Testis (tissue), 3 donors: Measurements from ENCODE around the gene NDUFAF3. TPM values are rescaled to one million over a fixed set of nuclear protein-coding genes. Genes with fewer than 3 reads are reported as not detected.

Source experiments
- DNase-seq: peaks from one replicate; pipeline ENCODE4 v3.0.0-alpha.2; 2019
- H3K27ac ChIP-seq, 2 donors: fragments of 200-600 bp; sonication (generic); one replicate each; pipeline ENCODE4 v1.5.1; 2019
- H3K27me3 ChIP-seq: fragments of 200-600 bp; sonication (generic); one replicate; pipeline ENCODE4 v1.5.1; 2019
- H3K36me3 ChIP-seq: fragments of 200-600 bp; sonication (generic); one replicate; pipeline ENCODE4 v1.5.1; 2017; ENCODE audit warnings: low read depth; ENCODE audit errors: missing control alignments
- H3K4me1 ChIP-seq: fragments of 200-600 bp; sonication (generic); one replicate; pipeline ENCODE4 v1.5.1; 2019
- H3K4me3 ChIP-seq, 2 donors: fragments of 200-600 bp; sonication (generic); one replicate each; pipeline ENCODE4 v1.5.1; 2017 to 2019
- H3K9me3 ChIP-seq: fragments of 200-600 bp; sonication (generic); one replicate; pipeline ENCODE4 v1.5.1; 2017
- CTCF ChIP-seq, 3 experiments: fragments of 450-650 bp in 2 of 3; fragments of 200-600 bp in 1 of 3; sonication (generic) in 1 of 3; IDR thresholded peaks; one replicate each; pipeline ENCODE4 v1.5.1; 2016 to 2019; ENCODE audit warnings: antibody characterized with exemption in 3 of 3, mild to moderate bottlenecking in 2 of 3, moderate library complexity in 1 of 3
- POLR2A ChIP-seq: fragments of 450-650 bp; IDR thresholded peaks from one replicate; pipeline ENCODE4 v1.6.1; 2017; ENCODE audit warnings: antibody characterized with exemption, mild to moderate bottlenecking, moderate library complexity
- WGBS, 2 donors: methylation state at CpG; one replicate each; pipeline ENCODE4 v1.1.5; 2018; 5-methylcytosine and 5-hydroxymethylcytosine counted together
- intact Hi-C: fragments of 100-400 bp; cut with DNase I; formaldehyde crosslinking; loops from one replicate; pipeline ENCODE4 v1.15.1; 2023; ENCODE audit warnings: low total_unique reads
- polyA plus RNA-seq: library from polyadenylated mRNA; stranded (reverse); fragments of 350-450 nt; fragmentation: Illumina TruSeq; extraction: RNeasy Lipid Tissue Mini Kit (QIAGEN cat#74804); gene quantifications from one replicate; pipeline ENCODE4 v1.2.3, GENCODE V29; 2014; ENCODE audit warnings: low read depth, low replicate concordance; ENCODE audit not compliant: insufficient read depth
- total RNA-seq, 2 donors: library from RNA; depleted of rRNA; stranded (reverse); fragments of >200 nt; gene quantifications; one replicate each; pipeline ENCODE4 v1.2.3, GENCODE V29; 2016

The NDUFAF3 gene
- total and polyA plus RNA-seq, 3 donors from 2014 or later, result 324 to 544 (median 416) TPM

DNA sequence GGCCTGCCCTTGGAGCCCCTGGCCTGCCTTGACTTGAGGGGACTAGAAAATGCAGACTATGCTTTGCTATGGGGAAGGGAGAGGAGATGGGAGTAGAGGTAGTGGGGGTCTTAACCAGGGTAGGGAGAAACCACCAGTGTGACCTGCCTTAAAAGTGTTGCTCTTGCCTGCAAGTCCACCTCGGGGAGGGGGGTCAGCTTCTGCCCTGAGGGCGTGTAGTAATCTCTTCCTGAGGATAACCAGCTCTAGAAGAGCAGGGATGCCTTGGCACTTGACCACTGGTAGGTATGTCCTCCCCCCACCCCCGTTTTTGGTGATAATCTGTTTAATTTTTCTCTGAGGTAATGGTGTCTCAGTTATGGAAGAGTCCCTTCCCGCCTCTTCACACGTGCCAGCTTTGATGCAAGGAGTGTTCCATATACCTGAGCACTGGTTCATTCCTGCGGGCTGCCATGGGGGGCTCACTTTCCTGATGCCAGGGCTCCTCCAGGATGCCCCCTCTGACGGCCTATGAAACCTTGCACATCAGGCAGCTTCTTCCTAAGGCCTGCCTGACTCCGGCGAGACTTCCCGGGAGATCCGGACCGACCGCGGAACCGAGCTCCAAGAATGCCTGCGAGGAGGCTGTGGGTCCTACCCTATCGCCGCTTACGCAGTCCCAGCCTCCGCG lies 32.7 kb upstream of the NDUFAF3 start:
- 2% methylated on average over 5 to 21 of the region's 21 CpGs for WGBS, 2 donors
- no peaks in the 10 kb centered on the region for H3K27me3 ChIP-seq
- peaks cover 21% of the 10 kb centered on the region for H3K4me1 ChIP-seq
- H3K4me3 ChIP-seq, result peak overlapping the region; percentile 85 to 92
- no peak for DNase-seq
- H3K9me3 ChIP-seq, result no peaks in the 10 kb centered on the region
- peak overlapping the region; percentile 81 to 86 for H3K27ac ChIP-seq
- TF ChIP-seq POLR2A (no peak), CTCF (IDR thresholded peaks at IDR 0.05) (no peak)
- H3K36me3 ChIP-seq, result no peaks in the 10 kb centered on the region
- intact Hi-C loops, result no loop called here

- no peaks in the 10 kb centered on the region for H3K27me3 ChIP-seq
- peak; percentile 92 for DNase-seq
- TF ChIP-seq POLR2A, result no peak
- TF ChIP-seq CTCF (IDR thresholded peaks at IDR 0.05), result peak in 2 of 3 experiments; percentile 3 to 11
- intact Hi-C loops, result no loop called here
- WGBS, 2 donors, result 0% methylated on average over 2 to 32 of the region's 91 CpGs
- H3K9me3 ChIP-seq, result no peaks in the 10 kb centered on the region
- peak within 1 kb of the TSS; percentile 85 to 92 for H3K4me3 ChIP-seq
- peak within 1 kb of the TSS; percentile 81 to 86 for H3K27ac ChIP-seq
- peaks cover 21% of the 10 kb centered on the region for H3K4me1 ChIP-seq
- no peaks in the 10 kb centered on the region for H3K36me3 ChIP-seq
Observed at GRCh38 chr3:48989796-48990635, 31.9 kb upstream of the NDUFAF3 start, which contains the start of gene P4HTM. Gene P4HTM (plus strand): TSS chr3:48990241. CDS start chr3:48990257, 16 bp downstream.

- Histone ChIP-seq H3K27me3 (no peaks in the 10 kb centered on the region), H3K4me3 (peak overlapping the region; percentile 85 to 92), H3K4me1 (peaks cover 21% of the 10 kb centered on the region), H3K27ac (peak overlapping the region; percentile 68 to 81), H3K36me3 (no peaks in the 10 kb centered on the region), H3K9me3 (no peaks in the 10 kb centered on the region)
- peak; percentile 69 for DNase-seq
- WGBS, 2 donors, result 3 to 20% methylated on average over 9 to 39 of the region's 40 CpGs
- intact Hi-C loops, result no loop called here
- no peak for TF ChIP-seq POLR2A
- no peak for TF ChIP-seq CTCF (IDR thresholded peaks at IDR 0.05)
Observed at GRCh38 chr3:48990636-48991469, 31.1 kb upstream of the NDUFAF3 start.

GRCh38 chr3:48991851-48992545 lies 29.9 kb upstream of the NDUFAF3 start:
- no peaks in the 10 kb centered on the region for H3K9me3 ChIP-seq
- TF ChIP-seq CTCF (IDR thresholded peaks at IDR 0.05), result no peak
- TF ChIP-seq POLR2A, result no peak
- intact Hi-C loops, result no loop called here
- H3K4me3 ChIP-seq, result no peak overlapping the region
- whole genome bisulfite sequencing, 2 donors, result 78 to 82% methylated on average over 5 of the region's 5 CpGs
- no peaks in the 10 kb centered on the region for H3K36me3 ChIP-seq
- H3K4me1 ChIP-seq, result peaks cover 21% of the 10 kb centered on the region
- H3K27me3 ChIP-seq, result no peaks in the 10 kb centered on the region
- H3K27ac ChIP-seq, result no peak overlapping the region
- DNase-seq, result no peak
